HepG2 (cell line): ENCODE results near the gene USF2. TPM values are rescaled to one million over a fixed set of nuclear protein-coding genes. Genes with fewer than 3 reads are reported as not detected.

Experiments used
- ATF4 ChIP-seq, 2 experiments: fragments of 450-650 bp in 1 of 2; sonication (generic) in 1 of 2; formaldehyde crosslinking; IDR thresholded peaks; 2 replicates each; pipeline versions ENCODE4 v1.5.0 to v1.8.0; 2020 to 2022; ENCODE audit warnings: mild to moderate bottlenecking in 1 of 2, missing genetic modification reagents in 1 of 2
- DPF2 ChIP-seq: sonication (generic); formaldehyde crosslinking; IDR thresholded peaks from 2 replicates; pipeline ENCODE4 v1.4.0; 2020; ENCODE audit warnings: mild to moderate bottlenecking, low read depth, missing genetic modification reagents, borderline replicate concordance
- E2F1 ChIP-seq: sonication (generic); formaldehyde crosslinking; IDR thresholded peaks from 2 replicates; pipeline ENCODE4 v1.5.0; 2020; ENCODE audit warnings: missing genetic modification reagents
- FOXA3 ChIP-seq: IDR thresholded peaks from 2 replicates; pipeline ENCODE4 v1.6.1; 2016; ENCODE audit warnings: missing genetic modification reagents, missing compliant biosample characterization
- MTERF4 ChIP-seq: sonication (generic); formaldehyde crosslinking; IDR thresholded peaks from 2 replicates; pipeline ENCODE4 v1.8.0; 2023; ENCODE audit warnings: mild to moderate bottlenecking, missing genetic modification reagents
- NR2F6 ChIP-seq, 2 experiments: IDR thresholded peaks; 2 replicates each; pipeline ENCODE4 v1.6.1; 2016; ENCODE audit warnings: antibody characterized with exemption in 1 of 2, mild to moderate bottlenecking in 1 of 2
- PHF20 ChIP-seq: sonication (generic); formaldehyde crosslinking; IDR thresholded peaks from 2 replicates; pipeline ENCODE4 v1.5.0; 2020; ENCODE audit warnings: mild to moderate bottlenecking, missing genetic modification reagents
- PITX1 ChIP-seq: sonication (generic); formaldehyde crosslinking; IDR thresholded peaks from 2 replicates; pipeline ENCODE4 v1.5.1; 2020; ENCODE audit warnings: mild to moderate bottlenecking, missing genetic modification reagents
- POLR2AphosphoS2 ChIP-seq: IDR thresholded peaks from 2 replicates; pipeline ENCODE4 v1.6.1; 2011; ENCODE audit warnings: low read depth, low read length, improper control_type of control experiment
- SOX6 ChIP-seq, 2 experiments: fragments of 450-650 bp in 1 of 2; sonication (generic) in 1 of 2; formaldehyde crosslinking in 1 of 2; IDR thresholded peaks; 2 replicates each; pipeline versions ENCODE4 v1.4.0 to v1.6.1; 2017 to 2020; ENCODE audit warnings: antibody characterized with exemption in 1 of 2, mild to moderate bottlenecking in 1 of 2, missing genetic modification reagents in 1 of 2
- SUZ12 ChIP-seq: fragments of 150-350 bp; IDR thresholded peaks from 2 replicates; pipeline ENCODE4 v1.6.1; 2014; ENCODE audit warnings: low read depth, low read length
- TCF7L2 ChIP-seq: IDR thresholded peaks from 2 replicates; pipeline ENCODE4 v1.6.1; 2011; ENCODE audit warnings: mild to moderate bottlenecking, low read depth, low read length, moderate library complexity
- TOE1 ChIP-seq: sonication (generic); formaldehyde crosslinking; IDR thresholded peaks from 2 replicates; pipeline ENCODE4 v1.4.0; 2020; ENCODE audit warnings: mild to moderate bottlenecking, missing genetic modification reagents
- TRAFD1 ChIP-seq: sonication (generic); formaldehyde crosslinking; IDR thresholded peaks from 2 replicates; pipeline ENCODE4 v1.5.1; 2020; ENCODE audit warnings: missing genetic modification reagents, mild to moderate bottlenecking, borderline replicate concordance
- ZBTB39 ChIP-seq: sonication (generic); formaldehyde crosslinking; IDR thresholded peaks from 2 replicates; pipeline ENCODE4 v1.5.0; 2020; ENCODE audit warnings: missing genetic modification reagents
- ZEB1 ChIP-seq: IDR thresholded peaks from 2 replicates; pipeline ENCODE4 v1.6.1; 2012; ENCODE audit warnings: mild to moderate bottlenecking, low read depth, inconsistent platforms; ENCODE audit not compliant: insufficient replicate concordance
- ZFYVE20 ChIP-seq: sonication (generic); formaldehyde crosslinking; IDR thresholded peaks from 2 replicates; pipeline ENCODE4 v1.8.0; 2023; ENCODE audit warnings: low read depth, mild to moderate bottlenecking, moderate library complexity, missing genetic modification reagents, borderline replicate concordance
- ZNF326 ChIP-seq: sonication (generic); formaldehyde crosslinking; IDR thresholded peaks from 2 replicates; pipeline ENCODE4 v1.4.0; 2020; ENCODE audit warnings: missing genetic modification reagents, borderline replicate concordance
- ZNF34 ChIP-seq: sonication (generic); formaldehyde crosslinking; IDR thresholded peaks from 2 replicates; pipeline ENCODE4 v1.4.0; 2020; ENCODE audit warnings: mild to moderate bottlenecking, missing genetic modification reagents, borderline replicate concordance
- ZNF614 ChIP-seq: IDR thresholded peaks from 2 replicates; pipeline ENCODE4 v1.6.1; 2018; ENCODE audit warnings: missing biosample characterization, missing genetic modification reagents, inconsistent platforms, borderline replicate concordance
- ZNF788 ChIP-seq: sonication (generic); formaldehyde crosslinking; IDR thresholded peaks from 2 replicates; pipeline ENCODE4 v1.5.0; 2020; ENCODE audit warnings: mild to moderate bottlenecking, missing genetic modification reagents, borderline replicate concordance
- ZSCAN29 ChIP-seq: sonication (generic); formaldehyde crosslinking; conservative IDR thresholded peaks from 2 replicates; pipeline ENCODE4 v1.4.0; 2020; ENCODE audit warnings: mild to moderate bottlenecking, missing genetic modification reagents
- polyA plus RNA-seq, 8 experiments: library from polyadenylated mRNA; depleted of rRNA in 3 of 8; stranded (reverse) in 7 of 8; unstranded in 1 of 8; fragments of >200 nt; fragmentation: Illumina TruSeq in 4 of 8; extraction: Trizol in 4 of 8; gene quantifications; 2 replicates each; pipeline versions ENCODE4 v1.2.1 to v1.2.3, GENCODE V29; 2011 to 2016; ENCODE audit warnings: low read depth in 4 of 8, missing spikeins in 1 of 8, mixed read lengths in 1 of 8; ENCODE audit not compliant: insufficient read depth in 1 of 8
- total RNA-seq, 5 experiments: library from RNA; depleted of rRNA; stranded (reverse); fragments of >200 nt; fragmentation: Illumina TruSeq; extraction: Trizol; gene quantifications; 2 replicates each; pipeline ENCODE4 v1.2.3, GENCODE V29; 2016; ENCODE audit warnings: low read depth in 1 of 5

USF2 gene
- total and polyA plus RNA-seq, 2 of the 13 experiments (the other 11 are each of a cell fraction or from before 2014, with no cell fraction given), result 54.9 to 106 TPM

GRCh38 chr19:35269438-35270117 lies 816 bp downstream of the USF2 start (continued):
- TF ChIP-seq ATF4 (CRISPR knock-in tag; IDR thresholded peaks at IDR 0.05), result no peak
- no peak for TF ChIP-seq ZNF34 (CRISPR knock-in tag)
- no peak for TF ChIP-seq NR2F6 (IDR thresholded peaks at IDR 0.05)
- peak; percentile 47 for TF ChIP-seq NR2F6 (CRISPR knock-in tag; IDR thresholded peaks at IDR 0.05)
- no peak for TF ChIP-seq ZEB1
- TF ChIP-seq FOXA3, result peak; percentile 14
- TF ChIP-seq E2F1 (CRISPR knock-in tag), result no peak
- TF ChIP-seq POLR2AphosphoS2, result no peak
- TF ChIP-seq ZBTB39 (CRISPR knock-in tag), result no peak
- no peak for TF ChIP-seq ZNF326
- TF ChIP-seq ZFYVE20 (CRISPR knock-in tag), result no peak
- TF ChIP-seq TCF7L2, result no peak
- no peak for TF ChIP-seq ZNF614 (CRISPR knock-in tag)
- TF ChIP-seq PITX1, result no peak
- no peak for TF ChIP-seq PHF20 (CRISPR knock-in tag)
- no peak for TF ChIP-seq MTERF4 (CRISPR knock-in tag)
- no peak for TF ChIP-seq TRAFD1 (CRISPR knock-in tag)
- no peak for TF ChIP-seq DPF2
- 0 out of 2 replicates have a peak, but pooled peaks have one; percentile 36 for TF ChIP-seq ZSCAN29 (CRISPR knock-in tag)
- TF ChIP-seq TOE1, result no peak
- TF ChIP-seq ZNF788 (CRISPR knock-in tag), result no peak
- no peak for TF ChIP-seq SUZ12
- no peak for TF ChIP-seq SOX6 (IDR thresholded peaks at IDR 0.05)
- no peak; the same call in 1 of the 2 replicates for TF ChIP-seq SOX6 (CRISPR knock-in tag; IDR thresholded peaks at IDR 0.05)
